ENCODE data around the gene FUT8.

FUT8 gene

GRCh38 chr14:65499138-65499537, 86.6 kb downstream of the FUT8 start:
- no peak for DNase-seq

- DNase-seq = no peak
Measured at GRCh38 chr14:65500075-65500474, 87.5 kb downstream of the FUT8 start.

GRCh38 chr14:65501328-65501727, 88.8 kb downstream of the FUT8 start:
- no peak for DNase-seq

GRCh38 chr14:65502676-65503124, 90.2 kb downstream of the FUT8 start:
- no peak for DNase-seq

GRCh38 chr14:65503771-65504170, 91.2 kb downstream of the FUT8 start:
- no peak for DNase-seq

GRCh38 chr14:65506801-65507200, 94.3 kb downstream of the FUT8 start:
- DNase-seq = no peak

GRCh38 chr14:65509842-65510241, 97.3 kb downstream of the FUT8 start:
- no peak for DNase-seq

GRCh38 chr14:65513671-65514070, 101.1 kb downstream of the FUT8 start:
- DNase-seq = no peak

- no peak for DNase-seq
Measured at GRCh38 chr14:65517635-65518542, 105.4 kb downstream of the FUT8 start.

- no peak for DNase-seq
Measured at GRCh38 chr14:65528069-65528468, 115.5 kb downstream of the FUT8 start.

GRCh38 chr14:65531148-65531547, 118.6 kb downstream of the FUT8 start:
- no peak for DNase-seq

GRCh38 chr14:65533736-65534404, 121.3 kb downstream of the FUT8 start:
- no peak for DNase-seq

- no peak for DNase-seq
Measured at GRCh38 chr14:65536781-65537423, 124.4 kb downstream of the FUT8 start.

- no peak for DNase-seq
Measured at GRCh38 chr14:65548878-65549277, 136.3 kb downstream of the FUT8 start.

GRCh38 chr14:65549429-65549828, 136.9 kb downstream of the FUT8 start:
- no peak for DNase-seq

- DNase-seq = no peak
Measured at GRCh38 chr14:65550779-65551643, 138.5 kb downstream of the FUT8 start.

- no peak for DNase-seq
Measured at GRCh38 chr14:65552724-65553123, 140.2 kb downstream of the FUT8 start.

GRCh38 chr14:65554837-65555236, 142.3 kb downstream of the FUT8 start:
- no peak for DNase-seq

GRCh38 chr14:65555358-65555757, 142.8 kb downstream of the FUT8 start:
- no peak for DNase-seq

- DNase-seq = no peak
Measured at GRCh38 chr14:65558363-65558762, 145.8 kb downstream of the FUT8 start.

GRCh38 chr14:65560340-65561027, 148.0 kb downstream of the FUT8 start:
- no peak for DNase-seq

- no peak for DNase-seq
Measured at GRCh38 chr14:65564370-65564769, 151.8 kb downstream of the FUT8 start.
